ENCODE results near the gene GAA.
"Not testable (repeated sequence)": the region's sequence is repeated elsewhere in the genome, so short reads cannot be mapped to it uniquely, and the experiment has no call there.

The GAA gene

GRCh38 chr17:80084773-80085172 is 16.6 kb upstream of the GAA start:
- no peak for DNase-seq

DNA sequence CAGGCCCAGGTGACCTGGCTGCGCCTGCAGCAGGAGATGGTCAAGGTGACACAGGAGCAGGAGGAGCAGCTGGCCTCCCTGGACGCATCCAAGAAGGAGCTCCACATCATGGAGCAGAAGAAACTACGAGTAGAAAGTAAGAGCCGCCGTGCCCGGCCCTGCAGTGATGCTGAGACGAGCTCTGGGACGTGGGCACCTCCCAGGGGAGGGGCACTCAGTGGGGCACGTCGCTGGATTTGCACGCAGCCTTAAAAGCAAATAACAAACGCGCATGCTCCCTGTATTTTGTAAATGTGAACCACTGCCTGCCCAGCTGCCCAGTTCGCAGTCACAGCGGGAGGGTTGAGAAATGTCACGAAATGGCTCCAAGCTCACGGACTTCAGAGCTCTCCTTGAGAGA is 15.3 kb upstream of the GAA start:
- DNase-seq, result no peak

GRCh38 chr17:80086616-80087015 is 14.8 kb upstream of the GAA start:
- no peak for DNase-seq

- DNase-seq, result no peak
Observed at GRCh38 chr17:80087346-80088265, 13.8 kb upstream of the GAA start.

DNA sequence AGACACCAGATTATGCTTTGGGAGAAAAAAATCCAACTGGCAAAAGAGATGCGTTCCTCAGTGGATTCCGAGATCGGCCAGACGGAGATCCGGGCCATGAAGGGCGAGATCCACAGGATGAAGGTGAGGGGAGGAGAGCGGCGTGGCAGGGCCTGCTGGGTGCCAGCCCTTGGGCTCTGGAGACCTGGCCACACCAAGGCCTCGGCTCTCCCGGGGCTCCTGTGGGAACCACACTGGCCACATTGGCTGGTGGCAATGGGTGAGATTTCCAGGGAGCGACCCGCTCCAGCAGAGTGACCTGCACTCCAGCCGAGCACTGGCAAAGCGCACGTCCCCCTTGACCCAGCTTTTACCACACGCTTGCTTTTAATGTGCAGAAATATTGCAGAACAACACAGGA is 11.6 kb upstream of the GAA start:
- no peak for DNase-seq

GRCh38 chr17:80090164-80090563 is 11.2 kb upstream of the GAA start:
- DNase-seq, result not testable (repeated sequence)

GRCh38 chr17:80091376-80091775 is 10.0 kb upstream of the GAA start:
- no peak for DNase-seq

DNA sequence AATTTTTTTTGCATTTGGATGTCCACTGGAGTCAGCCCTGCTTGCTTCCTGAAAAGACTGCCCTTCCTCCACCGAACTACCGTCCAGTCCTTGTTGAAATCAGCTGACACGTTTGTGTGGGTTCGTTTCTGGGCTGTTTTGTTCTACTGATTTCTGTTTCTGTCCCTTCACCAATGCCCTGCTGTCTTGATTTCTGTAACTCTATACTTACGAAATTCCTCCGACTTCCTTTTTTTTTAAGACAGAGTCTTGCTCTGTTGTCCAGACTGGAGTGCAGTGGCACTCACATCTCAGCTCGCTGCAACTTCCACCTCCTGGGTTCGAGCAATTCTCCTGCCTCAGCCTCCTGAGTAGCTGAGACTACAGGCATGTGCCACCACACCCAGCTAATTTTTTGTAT is 8.4 kb upstream of the GAA start:
- DNase-seq, result no peak

DNA sequence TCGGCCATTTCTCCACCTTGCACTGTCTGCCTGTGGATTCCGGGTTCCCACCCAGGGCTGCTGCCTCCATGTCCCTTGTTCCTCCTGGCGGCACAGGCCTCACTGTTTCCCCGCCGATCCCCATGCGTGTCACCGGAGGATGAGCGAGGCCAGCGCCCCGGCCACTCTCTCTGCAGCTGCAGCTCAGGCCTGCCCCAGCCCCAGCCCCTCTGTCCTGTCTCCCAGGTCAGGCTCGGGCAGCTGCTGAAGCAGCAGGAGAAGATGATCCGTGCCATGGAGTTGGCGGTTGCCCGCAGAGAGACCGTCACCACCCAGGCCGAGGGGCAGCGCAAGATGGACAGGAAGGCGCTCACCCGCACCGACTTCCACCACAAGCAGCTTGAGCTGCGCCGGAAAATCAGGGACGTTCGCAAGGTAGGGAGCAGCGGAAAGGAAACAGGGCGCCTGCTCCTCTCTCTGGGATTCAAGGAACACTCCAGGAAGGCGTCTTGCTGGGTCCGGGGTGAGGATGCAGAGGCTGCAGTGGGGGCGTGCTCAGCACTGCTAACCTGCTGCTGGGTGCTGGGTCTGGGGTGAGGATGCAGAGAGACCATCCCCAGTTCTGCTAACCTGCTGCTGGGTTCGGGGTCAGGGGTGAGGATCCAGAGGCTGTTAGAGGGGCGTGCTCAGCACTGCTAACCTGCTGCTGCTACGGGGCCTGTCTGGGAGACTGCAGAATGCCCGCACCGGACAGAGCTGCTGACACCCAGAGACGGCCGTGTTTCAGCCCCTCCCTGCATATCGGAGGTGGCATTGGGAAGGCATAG is 6.1 kb upstream of the GAA start:
- no peak for DNase-seq

GRCh38 chr17:80095844-80096475 is 5.4 kb upstream of the GAA start:
- no peak for DNase-seq

DNA sequence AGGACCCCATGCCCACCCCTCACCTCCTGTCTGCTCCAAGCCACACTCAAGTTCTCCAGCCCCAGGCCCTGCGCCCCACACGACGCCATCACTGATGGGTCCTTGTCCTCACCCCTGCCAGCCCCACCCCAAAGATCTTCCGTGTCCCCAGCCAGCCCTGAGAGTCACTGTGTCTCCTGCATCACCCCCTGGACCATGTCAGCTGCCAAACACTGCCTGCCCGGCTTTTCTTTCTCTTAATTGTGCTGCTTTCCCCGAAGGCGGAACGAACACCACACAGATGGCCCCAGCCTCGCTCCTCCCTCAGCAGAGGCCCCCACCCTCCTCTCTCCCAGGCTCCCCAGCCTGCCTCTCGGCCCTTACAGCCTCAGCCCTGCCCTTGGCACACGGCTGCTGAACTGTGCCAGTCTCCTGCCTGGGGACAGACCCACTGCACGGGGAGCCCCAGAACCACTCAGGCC is 4.8 kb upstream of the GAA start:
- no peak for DNase-seq

DNA sequence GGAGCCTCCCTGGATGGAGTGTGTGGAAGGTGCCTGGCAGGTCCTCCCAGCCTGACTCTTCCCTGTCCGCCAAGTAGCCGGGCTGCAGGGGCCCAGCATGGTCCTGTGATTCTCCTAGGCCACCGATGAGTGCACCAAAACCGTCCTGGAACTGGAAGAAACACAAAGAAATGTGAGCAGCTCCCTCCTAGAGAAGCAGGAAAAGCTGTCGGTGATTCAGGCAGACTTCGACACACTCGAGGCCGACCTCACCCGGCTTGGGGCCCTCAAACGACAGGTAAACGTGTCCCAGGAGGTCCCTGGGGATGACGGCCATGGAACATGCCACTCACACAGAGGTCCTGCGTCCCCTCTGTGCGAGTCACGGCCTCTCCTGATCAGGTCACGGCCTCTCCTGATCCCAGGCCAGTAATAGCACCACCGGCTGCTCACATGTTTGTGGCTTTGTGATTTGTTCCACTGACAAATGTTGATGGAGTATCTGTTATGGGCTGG is 4.2 kb upstream of the GAA start:
- DNase-seq, result no peak

DNA sequence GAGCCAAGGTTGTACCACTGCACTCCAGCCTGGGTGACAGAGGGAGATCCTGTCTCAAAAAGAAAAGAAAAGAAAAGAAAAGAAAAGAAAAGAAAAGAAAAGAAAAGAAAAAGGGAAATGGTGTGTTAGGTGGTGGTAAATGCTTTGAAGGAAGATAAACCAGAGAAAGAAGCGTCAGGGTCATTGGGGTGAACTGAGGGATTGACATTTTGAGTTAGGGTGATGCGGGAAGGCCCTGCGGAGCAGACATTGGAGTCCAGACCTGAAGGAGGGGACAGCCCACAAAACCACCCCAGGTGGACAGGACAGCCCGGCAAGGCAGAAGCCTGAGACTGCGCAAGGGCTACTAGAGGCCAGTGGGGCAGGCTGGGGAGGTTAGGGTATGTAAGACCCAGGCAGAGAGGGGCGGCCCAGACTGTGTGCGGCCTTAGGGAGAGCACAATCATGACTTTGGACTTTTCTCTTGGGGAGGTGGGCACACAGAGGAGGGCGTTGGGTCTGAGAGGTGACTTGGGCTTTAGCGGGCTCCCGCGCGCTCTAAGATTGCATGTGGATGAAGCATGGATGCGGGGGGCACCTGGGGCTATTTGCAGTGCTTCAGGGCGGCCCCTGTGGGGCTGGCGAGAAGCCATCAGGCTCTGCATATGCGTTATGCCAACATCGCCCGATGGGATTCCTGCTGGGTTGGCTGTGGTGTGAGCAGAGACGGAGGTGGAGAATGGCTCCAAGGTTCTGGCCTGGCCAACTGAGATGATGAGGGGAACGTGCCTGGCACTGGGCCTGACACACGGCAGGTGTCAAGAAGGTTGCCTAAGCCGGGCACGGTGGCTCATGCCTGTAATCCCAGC is 3.3 kb upstream of the GAA start:
- no peak for DNase-seq

GRCh38 chr17:80099291-80100034 is 1.9 kb upstream of the GAA start:
- DNase-seq, result no peak

- DNase-seq, result no peak
Observed at GRCh38 chr17:80100035-80100323, 1.4 kb upstream of the GAA start.

- no peak for DNase-seq
Observed at GRCh38 chr17:80101946-80102663, 724 bp downstream of the GAA start.

- DNase-seq, result no peak
Observed at GRCh38 chr17:80102664-80103448, 1.5 kb downstream of the GAA start.

DNA sequence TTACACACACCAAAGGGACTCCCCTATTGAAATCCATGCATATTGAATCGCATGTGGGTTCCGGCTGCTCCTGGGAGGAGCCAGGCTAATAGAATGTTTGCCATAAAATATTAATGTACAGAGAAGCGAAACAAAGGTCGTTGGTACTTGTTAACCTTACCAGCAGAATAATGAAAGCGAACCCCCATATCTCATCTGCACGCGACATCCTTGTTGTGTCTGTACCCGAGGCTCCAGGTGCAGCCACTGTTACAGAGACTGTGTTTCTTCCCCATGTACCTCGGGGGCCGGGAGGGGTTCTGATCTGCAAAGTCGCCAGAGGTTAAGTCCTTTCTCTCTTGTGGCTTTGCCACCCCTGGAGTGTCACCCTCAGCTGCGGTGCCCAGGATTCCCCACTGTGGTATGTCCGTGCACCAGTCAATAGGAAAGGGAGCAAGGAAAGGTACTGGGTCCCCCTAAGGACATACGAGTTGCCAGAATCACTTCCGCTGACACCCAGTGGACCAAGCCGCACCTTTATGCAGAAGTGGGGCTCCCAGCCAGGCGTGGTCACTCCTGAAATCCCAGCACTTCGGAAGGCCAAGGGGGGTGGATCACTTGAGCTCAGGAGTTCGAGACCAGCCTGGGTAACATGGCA is 2.2 kb downstream of the GAA start:
- DNase-seq, result no peak

GRCh38 chr17:80104321-80104955 is 3.1 kb downstream of the GAA start:
- DNase-seq, result peak; percentile 17

Data from fibroblast of skin of back (primary cell).